Measurements from ENCODE around the gene SLIT3. TPM values are rescaled to one million over a fixed set of nuclear protein-coding genes. Genes with fewer than 3 reads are reported as not detected.

Gene SLIT3
- total RNA-seq, 1 donor from 2014 or later, result 3.1 TPM

GRCh38 chr5:169122951-169123350 is 178.0 kb downstream of the SLIT3 start:
- no peak for TF ChIP-seq CTCF (conservative IDR thresholded peaks at IDR 0.05; ENCODE audit: low read depth, low read length)
- DNase-seq (ENCODE audit: low read depth), result no peak
- no peak overlapping the region for H3K4me3 ChIP-seq (ENCODE audit: low read depth, low read length)

- no peak for TF ChIP-seq CTCF (conservative IDR thresholded peaks at IDR 0.05; ENCODE audit: low read depth, low read length)
- DNase-seq (ENCODE audit: low read depth), result no peak
- no peak overlapping the region for H3K4me3 ChIP-seq (ENCODE audit: low read depth, low read length)
These were observed 179.1 kb downstream of the SLIT3 start for GRCh38 chr5:169121630-169122420.

- no peak for DNase-seq (ENCODE audit: low read depth)
- no peak for TF ChIP-seq CTCF (conservative IDR thresholded peaks at IDR 0.05; ENCODE audit: low read depth, low read length)
- no peak overlapping the region for H3K4me3 ChIP-seq (ENCODE audit: low read depth, low read length)
These were observed 181.5 kb downstream of the SLIT3 start for GRCh38 chr5:169119288-169120048.

- no peak for DNase-seq (ENCODE audit: low read depth)
- no peak overlapping the region for H3K4me3 ChIP-seq (ENCODE audit: low read depth, low read length)
- peak; percentile 16 for TF ChIP-seq CTCF (conservative IDR thresholded peaks at IDR 0.05; ENCODE audit: low read depth, low read length)
These were observed 183.9 kb downstream of the SLIT3 start for GRCh38 chr5:169116961-169117461.

GRCh38 chr5:169115461-169116124 is 185.3 kb downstream of the SLIT3 start:
- no peak for TF ChIP-seq CTCF (conservative IDR thresholded peaks at IDR 0.05; ENCODE audit: low read depth, low read length)
- no peak for DNase-seq (ENCODE audit: low read depth)
- H3K4me3 ChIP-seq (ENCODE audit: low read depth, low read length), result no peak overlapping the region

- H3K4me3 ChIP-seq (ENCODE audit: low read depth, low read length), result no peak overlapping the region
- DNase-seq (ENCODE audit: low read depth), result no peak
- TF ChIP-seq CTCF (conservative IDR thresholded peaks at IDR 0.05; ENCODE audit: low read depth, low read length), result no peak
These were observed 186.4 kb downstream of the SLIT3 start for GRCh38 chr5:169114466-169115065.
